Mesenchymal stem cell (in vitro differentiated cells and primary cell): ENCODE data around the gene NUMB.

Experiments used
- DNase-seq: peaks from one replicate; pipeline ENCODE4 v3.0.0-alpha.2; 2013
- H2AFZ ChIP-seq: one replicate; pipeline ENCODE4 v1.6.1; 2013; ENCODE audit warnings: low read depth, mild to moderate bottlenecking, control low read depth, inconsistent platforms, low read length, moderate library complexity
- H2AK5ac ChIP-seq: 2 replicates; pipeline ENCODE4 v1.6.1; 2013; ENCODE audit warnings: low read length, moderate library complexity, mild to moderate bottlenecking, inconsistent platforms; ENCODE audit not compliant: severe bottlenecking
- H2BK120ac ChIP-seq: one replicate; pipeline ENCODE4 v1.6.1; 2013; ENCODE audit warnings: low read depth, mild to moderate bottlenecking, inconsistent platforms, low read length, moderate library complexity
- H2BK12ac ChIP-seq, 2 experiments: one replicate each; pipeline ENCODE4 v1.6.1; 2013; ENCODE audit warnings: inconsistent platforms in 2 of 2, low read length in 2 of 2, mild to moderate bottlenecking in 2 of 2, moderate library complexity in 2 of 2, control low read depth in 1 of 2
- H2BK15ac ChIP-seq: one replicate; pipeline ENCODE4 v1.6.1; 2013; ENCODE audit warnings: mild to moderate bottlenecking, low read depth, inconsistent platforms; ENCODE audit not compliant: poor library complexity, severe bottlenecking
- H2BK5ac ChIP-seq: 2 replicates; pipeline ENCODE4 v1.6.1; 2013; ENCODE audit warnings: low read depth, mild to moderate bottlenecking, low read length, control low read depth, inconsistent platforms; ENCODE audit not compliant: poor library complexity, severe bottlenecking
- H3K14ac ChIP-seq, 2 experiments: one replicate each; pipeline ENCODE4 v1.6.1; 2013; ENCODE audit warnings: inconsistent platforms in 2 of 2, low read length in 2 of 2, control low read depth in 1 of 2, mild to moderate bottlenecking in 1 of 2, moderate library complexity in 1 of 2
- H3K18ac ChIP-seq, 2 experiments: one replicate each; pipeline ENCODE4 v1.6.1; 2013; ENCODE audit warnings: inconsistent platforms in 2 of 2, low read length in 2 of 2, control low read depth in 1 of 2, low read depth in 1 of 2, mild to moderate bottlenecking in 1 of 2
- H3K23ac ChIP-seq, 2 experiments: one replicate each; pipeline ENCODE4 v1.6.1; 2013; ENCODE audit warnings: inconsistent platforms in 2 of 2, low read length in 2 of 2, mild to moderate bottlenecking in 2 of 2, moderate library complexity in 2 of 2, control low read depth in 1 of 2
- H3K27ac ChIP-seq: 2 replicates; pipeline ENCODE4 v1.5.1; 2013; ENCODE audit warnings: mild to moderate bottlenecking, moderate library complexity, low read length, control low read depth, inconsistent platforms; ENCODE audit not compliant: poor library complexity, severe bottlenecking
- H3K27me3 ChIP-seq, 2 experiments: 2 replicates each; pipeline versions ENCODE4 v1.6.1 to v1.7.0; 2013; ENCODE audit warnings: low read length in 2 of 2, mild to moderate bottlenecking in 2 of 2, moderate library complexity in 2 of 2, control low read depth in 1 of 2, inconsistent platforms in 1 of 2; ENCODE audit not compliant: control insufficient read depth in 1 of 2, insufficient read depth in 1 of 2
- H3K36me3 ChIP-seq, 2 experiments: 2 replicates each; pipeline versions ENCODE4 v1.6.1 to v1.7.0; 2013; ENCODE audit warnings: low read length in 2 of 2, control low read depth in 1 of 2, inconsistent platforms in 1 of 2, low read depth in 1 of 2, mild to moderate bottlenecking in 1 of 2; ENCODE audit not compliant: insufficient read depth in 2 of 2, control insufficient read depth in 1 of 2
- H3K4ac ChIP-seq, 2 experiments: one replicate each; pipeline ENCODE4 v1.6.1; 2013; ENCODE audit warnings: inconsistent platforms in 2 of 2, low read length in 2 of 2, mild to moderate bottlenecking in 2 of 2, moderate library complexity in 2 of 2, control low read depth in 1 of 2, low read depth in 1 of 2
- H3K4me1 ChIP-seq: 2 replicates; pipeline ENCODE4 v1.6.1; 2013; ENCODE audit warnings: low read depth, low read length, control low read depth; ENCODE audit not compliant: control insufficient read depth, insufficient read depth
- H3K4me2 ChIP-seq: 2 replicates; pipeline ENCODE4 v1.6.1; 2013; ENCODE audit warnings: low read length, mild to moderate bottlenecking, inconsistent platforms; ENCODE audit not compliant: poor library complexity, severe bottlenecking
- H3K4me3 ChIP-seq, 2 experiments: 2 replicates each; pipeline versions ENCODE4 v1.5.1 to v1.7.0; 2013; ENCODE audit warnings: low read length in 2 of 2, mild to moderate bottlenecking in 2 of 2, control low read depth in 1 of 2, low read depth in 1 of 2; ENCODE audit not compliant: insufficient read depth in 1 of 2
- H3K79me1 ChIP-seq: replicated peaks from 2 replicates; pipeline ENCODE4 v1.6.1; 2013; ENCODE audit warnings: mild to moderate bottlenecking, control low read depth, low read length, inconsistent platforms; ENCODE audit not compliant: poor library complexity, severe bottlenecking
- H3K9ac ChIP-seq: 2 replicates; pipeline ENCODE4 v1.7.0; 2013; ENCODE audit warnings: mild to moderate bottlenecking, low read length, moderate library complexity
- H3K9me3 ChIP-seq: 2 replicates; pipeline ENCODE4 v1.7.0; 2013; ENCODE audit warnings: mild to moderate bottlenecking, low read length; ENCODE audit not compliant: control insufficient read depth
- H4K8ac ChIP-seq: one replicate; pipeline ENCODE4 v1.6.1; 2013; ENCODE audit warnings: inconsistent platforms, mild to moderate bottlenecking, low read length, moderate library complexity
- H4K91ac ChIP-seq: one replicate; pipeline ENCODE4 v1.6.1; 2013; ENCODE audit warnings: mild to moderate bottlenecking, low read length, inconsistent platforms
- WGBS: methylation state at CpG from one replicate; pipeline ENCODE4 v1.1.7; 2013; ENCODE audit warnings: mixed read lengths; 5-methylcytosine and 5-hydroxymethylcytosine counted together

Gene NUMB

GRCh38 chr14:73374218-73374617 is 84.1 kb downstream of the NUMB start:
- Histone ChIP-seq H3K4me3 (no peak overlapping the region), H2BK120ac (no peak overlapping the region), H3K79me1 (peaks cover 14% of the 10 kb centered on the region), H2BK15ac (no peak overlapping the region), H3K18ac (no peak overlapping the region), H2BK12ac (no peak overlapping the region), H3K36me3 (peaks cover 0 to 24% of the 10 kb centered on the region in 2 experiments), H4K8ac (no peak overlapping the region), H4K91ac (no peak overlapping the region), H3K14ac (no peak overlapping the region), H3K4me2 (no peak overlapping the region), H3K9ac (no peak overlapping the region), H2AK5ac (no peak overlapping the region), H3K4me1 (no peaks in the 10 kb centered on the region), H2BK5ac (no peak overlapping the region), H3K27me3 (no peaks in the 10 kb centered on the region), H3K23ac (no peak overlapping the region), H3K9me3 (no peaks in the 10 kb centered on the region), H3K27ac (no peak overlapping the region), H2AFZ (no peak overlapping the region), H3K4ac (no peak overlapping the region)
- 100% methylated on average over 1 of the region's 1 CpG for WGBS
- DNase-seq: no peak

- no peak overlapping the region for H2BK5ac ChIP-seq
- no peak overlapping the region for H2AK5ac ChIP-seq
- H2BK120ac ChIP-seq: no peak overlapping the region
- H3K4me3 ChIP-seq: no peak overlapping the region
- H3K4me1 ChIP-seq: no peaks in the 10 kb centered on the region
- no peak overlapping the region for H2AFZ ChIP-seq
- no peak overlapping the region for H2BK15ac ChIP-seq
- H3K4me2 ChIP-seq: no peak overlapping the region
- H2BK12ac ChIP-seq: no peak overlapping the region
- H3K36me3 ChIP-seq: peaks cover under 1 to 20% of the 10 kb centered on the region in 2 experiments
- H4K91ac ChIP-seq: no peak overlapping the region
- peaks cover 11% of the 10 kb centered on the region for H3K79me1 ChIP-seq
- H3K4ac ChIP-seq: no peak overlapping the region
- no peak for DNase-seq
- no peak overlapping the region for H3K9ac ChIP-seq
- no peak overlapping the region for H3K14ac ChIP-seq
- no peak overlapping the region for H4K8ac ChIP-seq
- H3K23ac ChIP-seq: no peak overlapping the region
- H3K27ac ChIP-seq: no peak overlapping the region
- H3K9me3 ChIP-seq: no peaks in the 10 kb centered on the region
- no peaks in the 10 kb centered on the region for H3K27me3 ChIP-seq
- no peak overlapping the region for H3K18ac ChIP-seq
These were observed 85.8 kb downstream of the NUMB start for GRCh38 chr14:73372529-73372928.

GRCh38 chr14:73370561-73370960 is 87.8 kb downstream of the NUMB start:
- Histone ChIP-seq H2BK15ac (no peak overlapping the region), H2BK5ac (no peak overlapping the region), H4K91ac (no peak overlapping the region), H3K79me1 (peaks cover 13% of the 10 kb centered on the region), H3K36me3 (peaks cover 3 to 25% of the 10 kb centered on the region in 2 experiments), H2BK120ac (no peak overlapping the region), H3K4ac (no peak overlapping the region), H2BK12ac (no peak overlapping the region), H2AK5ac (no peak overlapping the region), H3K4me3 (no peak overlapping the region), H3K18ac (no peak overlapping the region), H3K23ac (no peak overlapping the region), H3K14ac (no peak overlapping the region), H3K4me1 (no peaks in the 10 kb centered on the region), H3K9ac (no peak overlapping the region), H4K8ac (no peak overlapping the region), H3K27ac (no peak overlapping the region), H3K27me3 (no peaks in the 10 kb centered on the region), H2AFZ (no peak overlapping the region), H3K4me2 (no peak overlapping the region), H3K9me3 (no peaks in the 10 kb centered on the region)
- 100% methylated on average over 5 of the region's 5 CpGs for WGBS
- DNase-seq: no peak

GRCh38 chr14:73369428-73369827 is 88.9 kb downstream of the NUMB start:
- Histone ChIP-seq H3K4ac (no peak overlapping the region), H3K18ac (no peak overlapping the region), H2BK12ac (no peak overlapping the region), H4K91ac (no peak overlapping the region), H3K36me3 (peaks cover 3 to 35% of the 10 kb centered on the region in 2 experiments), H3K27ac (no peak overlapping the region), H2AFZ (no peak overlapping the region), H3K4me2 (no peak overlapping the region), H3K9ac (no peak overlapping the region), H3K4me3 (no peak overlapping the region), H4K8ac (no peak overlapping the region), H2BK5ac (no peak overlapping the region), H2AK5ac (no peak overlapping the region), H3K14ac (no peak overlapping the region), H3K9me3 (no peaks in the 10 kb centered on the region), H3K27me3 (no peaks in the 10 kb centered on the region), H2BK15ac (no peak overlapping the region), H3K23ac (no peak overlapping the region), H3K4me1 (no peaks in the 10 kb centered on the region), H2BK120ac (no peak overlapping the region), H3K79me1 (peaks cover 13% of the 10 kb centered on the region)
- no peak for DNase-seq
